Subcutaneous adipose tissue (tissue), 4 donors: ENCODE data around the gene PDSS2. TPM values are rescaled to one million over a fixed set of nuclear protein-coding genes. Genes with fewer than 3 reads are reported as not detected.

ENCODE experiments used
- total RNA-seq, 4 donors: library from RNA; depleted of rRNA; stranded (reverse); fragments of >200 nt; gene quantifications; one replicate each; pipeline ENCODE4 v1.1.0, GENCODE V29; 2016
- TF ChIP-seq, protein P1 (sequence below): fragments of 450-650 bp; IDR thresholded peaks from one replicate; pipeline ENCODE4 v1.5.1; 2016; ENCODE audit warnings: low read depth, mild to moderate bottlenecking, control low read depth, antibody characterized with exemption, moderate library complexity

Gene PDSS2
- total RNA-seq, 4 donors from 2014 or later, result 7.3 to 11.3 (median 8.9) TPM

DNA sequence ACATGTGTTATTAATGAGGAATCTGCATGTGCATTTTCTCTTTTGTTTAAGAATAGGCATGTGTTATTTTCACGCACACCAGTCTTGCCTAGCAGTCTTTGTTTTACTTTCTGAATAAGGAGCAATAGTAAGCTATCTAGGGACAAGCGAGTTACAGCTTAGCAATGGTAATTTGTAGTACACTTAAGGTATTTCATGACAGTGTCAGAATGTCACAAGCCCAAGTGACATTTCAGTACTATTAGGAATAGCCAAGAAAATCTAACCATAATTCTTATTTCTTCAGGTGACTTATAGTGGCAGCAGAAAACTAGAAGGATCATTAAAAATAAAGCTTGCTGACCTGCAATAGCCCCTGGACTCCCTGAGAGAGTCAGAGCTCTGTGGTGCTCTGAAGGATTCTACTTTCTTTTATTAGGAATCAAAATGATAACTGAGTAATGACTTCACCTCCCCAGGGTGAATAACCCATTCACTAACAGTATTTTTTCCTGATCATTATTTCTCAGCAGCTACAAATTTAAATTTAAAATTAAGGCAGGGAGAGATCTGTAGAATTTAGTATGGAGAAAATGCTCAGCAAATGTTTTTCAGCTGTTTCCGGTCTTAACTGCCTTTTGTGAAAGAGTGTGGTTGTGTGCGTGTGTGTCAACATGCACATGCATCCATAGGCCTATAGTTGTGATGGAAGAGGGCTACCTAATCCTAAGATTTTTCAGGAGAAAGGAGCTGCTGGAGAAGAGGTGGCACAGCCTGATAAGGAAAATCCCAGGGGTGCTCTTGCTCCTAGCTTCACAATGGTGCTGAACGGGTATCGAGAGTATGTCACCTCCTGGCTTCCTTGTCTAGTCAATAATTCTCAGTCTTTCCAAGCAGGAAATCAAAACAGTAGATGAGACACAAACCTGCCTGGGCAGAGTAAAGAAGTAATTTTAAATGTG lies 254.0 kb downstream of the PDSS2 start:
- TF ChIP-seq, protein P1, sequence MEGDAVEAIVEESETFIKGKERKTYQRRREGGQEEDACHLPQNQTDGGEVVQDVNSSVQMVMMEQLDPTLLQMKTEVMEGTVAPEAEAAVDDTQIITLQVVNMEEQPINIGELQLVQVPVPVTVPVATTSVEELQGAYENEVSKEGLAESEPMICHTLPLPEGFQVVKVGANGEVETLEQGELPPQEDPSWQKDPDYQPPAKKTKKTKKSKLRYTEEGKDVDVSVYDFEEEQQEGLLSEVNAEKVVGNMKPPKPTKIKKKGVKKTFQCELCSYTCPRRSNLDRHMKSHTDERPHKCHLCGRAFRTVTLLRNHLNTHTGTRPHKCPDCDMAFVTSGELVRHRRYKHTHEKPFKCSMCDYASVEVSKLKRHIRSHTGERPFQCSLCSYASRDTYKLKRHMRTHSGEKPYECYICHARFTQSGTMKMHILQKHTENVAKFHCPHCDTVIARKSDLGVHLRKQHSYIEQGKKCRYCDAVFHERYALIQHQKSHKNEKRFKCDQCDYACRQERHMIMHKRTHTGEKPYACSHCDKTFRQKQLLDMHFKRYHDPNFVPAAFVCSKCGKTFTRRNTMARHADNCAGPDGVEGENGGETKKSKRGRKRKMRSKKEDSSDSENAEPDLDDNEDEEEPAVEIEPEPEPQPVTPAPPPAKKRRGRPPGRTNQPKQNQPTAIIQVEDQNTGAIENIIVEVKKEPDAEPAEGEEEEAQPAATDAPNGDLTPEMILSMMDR, result no peak

DNA sequence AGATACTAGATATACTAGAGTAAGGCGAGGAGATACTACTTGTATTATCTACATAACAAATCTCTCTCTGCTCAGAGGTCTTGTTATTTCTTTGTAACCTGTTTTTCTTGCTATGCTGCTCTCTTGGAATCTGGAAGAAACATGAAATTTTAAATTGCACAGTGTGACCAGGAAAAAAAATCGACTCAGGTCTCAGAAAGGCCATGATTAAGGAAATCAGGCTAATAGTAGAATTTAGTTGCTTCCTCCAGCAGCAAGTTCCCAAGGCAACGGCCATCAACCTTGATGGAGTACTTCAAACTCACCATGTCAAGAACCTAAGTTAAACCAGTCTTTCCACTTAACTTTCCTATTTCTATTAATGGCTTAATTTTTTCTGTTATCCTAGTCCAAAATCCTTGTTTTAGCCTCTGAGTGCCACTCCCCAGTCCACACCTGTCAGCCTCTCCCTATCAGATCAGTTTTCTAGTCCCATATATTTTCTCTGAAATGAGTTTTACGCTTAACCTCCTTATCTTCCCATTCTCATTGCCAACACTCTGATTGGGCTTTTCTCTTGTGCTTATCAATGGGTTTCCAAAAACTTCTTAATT lies 256.4 kb downstream of the PDSS2 start:
- TF ChIP-seq, protein P1, result no peak

DNA sequence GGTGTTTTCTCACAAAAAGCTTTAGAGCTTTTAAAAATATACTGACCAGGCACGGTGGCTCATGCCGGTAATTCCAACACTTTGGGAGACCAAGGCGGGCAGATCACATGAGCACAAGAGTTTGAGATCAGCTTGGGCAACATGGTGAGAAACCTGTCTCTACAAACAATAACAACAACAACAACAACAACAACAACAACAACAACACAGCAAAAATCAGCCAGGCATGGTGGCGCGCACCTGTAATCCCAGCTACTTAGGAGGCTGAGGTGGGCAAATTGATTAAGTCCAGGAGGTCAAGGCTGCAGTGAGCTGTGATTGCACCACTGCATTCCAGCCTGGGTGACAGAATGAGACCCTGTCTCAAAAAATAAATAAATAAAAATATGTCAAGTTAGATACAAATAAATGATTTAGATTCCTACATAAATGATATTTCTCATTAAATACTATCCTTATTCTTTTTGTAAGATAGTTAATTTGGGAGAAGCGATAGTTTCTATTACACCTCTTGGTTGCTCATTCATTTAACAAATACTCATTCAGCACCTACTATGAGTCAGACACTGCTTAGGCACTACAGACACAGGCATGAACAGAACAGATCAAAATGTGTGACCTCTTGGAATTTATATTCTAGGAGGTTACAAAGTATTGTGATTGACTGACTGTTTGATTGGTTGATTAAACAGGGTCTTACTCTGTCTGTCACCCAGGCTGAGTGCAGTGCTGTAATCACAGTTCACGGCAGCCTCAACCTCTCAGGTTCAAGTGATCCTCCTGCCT lies 260.5 kb downstream of the PDSS2 start:
- TF ChIP-seq, protein P1, result no peak

DNA sequence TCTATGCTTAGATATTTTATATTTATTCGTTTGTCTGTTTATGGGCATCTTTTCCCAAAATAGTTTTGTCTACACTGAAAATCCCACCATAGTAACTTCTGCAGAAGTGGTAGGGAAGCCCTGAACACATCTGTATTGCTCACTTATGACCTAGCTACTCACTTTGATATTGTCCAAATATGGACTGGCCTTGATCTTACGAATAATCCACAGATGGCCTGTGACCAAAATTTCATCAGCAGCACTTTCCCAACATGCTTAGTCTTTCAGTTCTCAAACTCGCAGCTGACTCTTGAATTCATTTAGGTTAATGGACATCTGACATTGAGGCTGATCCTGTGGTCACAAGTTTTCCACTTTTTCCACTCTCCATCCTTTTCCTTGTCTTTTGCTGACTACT lies 263.2 kb downstream of the PDSS2 start:
- TF ChIP-seq, protein P1, result no peak

DNA sequence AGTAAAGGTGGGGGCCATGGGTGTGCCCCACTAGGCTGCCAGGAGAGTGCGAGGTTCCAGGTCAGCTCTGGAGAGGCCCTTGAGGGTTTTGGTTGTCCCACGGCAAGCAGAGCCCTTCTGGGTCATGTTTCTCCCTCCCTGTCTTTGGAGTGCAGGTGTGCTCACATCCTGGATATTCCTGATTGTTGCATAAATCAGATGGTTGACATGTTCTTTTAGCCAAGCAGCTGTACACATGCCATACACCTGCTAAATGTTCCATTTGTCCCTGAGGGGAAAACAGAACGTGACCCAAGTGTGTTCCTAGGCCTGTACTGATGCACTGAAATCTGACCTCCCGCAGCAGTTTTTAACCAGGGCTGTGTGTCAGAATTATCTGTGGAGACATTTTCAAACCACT lies 266.5 kb downstream of the PDSS2 start:
- TF ChIP-seq, protein P1, result no peak

DNA sequence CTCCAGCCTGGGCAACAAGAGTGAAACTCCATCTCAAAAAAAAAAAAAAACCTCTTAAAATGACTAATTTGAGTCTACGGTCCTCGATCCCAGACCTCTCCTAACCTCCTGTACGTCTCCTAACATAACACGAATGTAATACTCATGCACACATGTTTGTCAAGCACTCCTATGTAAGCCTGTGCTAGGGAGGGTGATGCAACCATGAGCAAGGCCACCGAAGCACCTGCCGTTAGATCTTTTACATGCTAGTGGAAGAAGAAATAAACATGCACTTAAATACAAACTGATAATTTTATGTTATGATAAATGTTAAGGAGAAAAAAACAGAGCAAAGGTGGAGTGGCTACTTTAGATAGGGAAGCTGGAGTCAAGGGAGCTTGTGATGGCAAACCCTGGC lies 271.7 kb downstream of the PDSS2 start:
- TF ChIP-seq, protein P1, result no peak

DNA sequence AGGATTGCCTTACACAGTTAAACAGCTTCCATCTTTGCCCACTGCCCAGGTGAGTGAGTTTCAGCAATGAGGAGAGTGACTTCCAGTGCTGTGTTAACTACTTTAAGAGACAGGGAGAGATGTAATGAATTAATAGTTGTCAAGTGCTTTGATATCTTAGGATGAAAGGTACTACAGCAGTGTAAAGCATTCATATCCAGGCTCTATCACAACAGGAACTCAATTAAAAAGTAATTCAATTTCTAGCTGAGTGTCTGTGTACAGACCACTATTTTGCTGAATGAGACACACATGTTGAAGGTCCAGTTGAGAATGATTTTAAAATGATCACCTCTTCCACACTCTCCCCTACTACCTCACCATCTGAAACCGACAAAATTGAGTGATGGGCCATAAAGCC lies 273.3 kb downstream of the PDSS2 start:
- TF ChIP-seq, protein P1, result no peak
